NCI-H345 treated with DMSO at 0.1 percent for 48 hours (cell line): ENCODE results near the gene RAET1E.
"Not testable (repeated sequence)": the region's sequence is repeated elsewhere in the genome, so short reads cannot be mapped to it uniquely, and the experiment has no call there.

Experiments
- DNase-seq: peaks from one replicate; lab custom pipeline; 2025; ENCODE audit not compliant: unreplicated experiment; lab: John Stamatoyannopoulos, UW

The RAET1E gene

GRCh38 chr6:149929422-149929821 lies 31.5 kb upstream of the RAET1E start:
- no peak for DNase-seq

- not testable (repeated sequence) for DNase-seq
Observed at GRCh38 chr6:149927025-149927424, 29.1 kb upstream of the RAET1E start.

DNA sequence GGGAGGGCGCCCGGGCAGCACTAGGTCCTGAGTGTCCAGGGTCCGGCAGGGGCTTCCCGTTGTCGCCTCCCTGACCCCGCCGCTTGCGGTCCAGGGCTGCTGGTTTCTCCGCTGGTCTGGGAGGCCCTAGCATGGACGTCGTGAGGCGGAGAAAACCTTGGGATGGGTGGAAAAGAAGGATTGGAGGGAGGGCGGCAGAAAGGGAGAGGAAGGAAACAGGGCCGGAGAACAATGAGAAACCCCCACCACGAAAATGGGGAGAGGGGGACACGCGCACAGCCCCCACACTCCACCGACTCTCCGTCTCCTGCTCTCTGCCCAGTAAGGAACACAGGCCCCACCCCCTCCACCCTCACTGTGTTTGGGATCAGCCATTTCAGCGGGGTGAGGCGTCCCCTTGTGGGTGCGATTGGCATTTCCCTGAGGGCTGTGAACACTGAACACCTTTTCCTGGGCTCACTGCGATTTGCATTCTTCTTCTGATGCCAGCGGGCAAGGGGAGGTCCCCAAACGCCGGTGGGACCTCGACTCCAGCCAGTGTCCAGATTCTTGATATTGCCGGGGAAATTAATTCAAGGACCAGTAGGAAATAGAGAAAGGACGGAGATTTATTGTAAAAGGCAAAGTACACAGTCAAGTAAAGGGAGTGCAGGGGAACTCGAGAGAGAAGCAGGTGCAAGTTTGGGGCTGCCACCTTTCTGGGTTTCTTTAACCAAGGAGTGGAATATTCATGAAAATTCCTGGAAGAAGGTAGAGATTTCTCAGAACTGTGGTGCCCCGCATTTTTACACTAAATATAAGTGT lies 28.3 kb upstream of the RAET1E start:
- peak; percentile 60 for DNase-seq

- DNase-seq, result no peak
Observed at GRCh38 chr6:149925253-149925973, 27.5 kb upstream of the RAET1E start.

DNA sequence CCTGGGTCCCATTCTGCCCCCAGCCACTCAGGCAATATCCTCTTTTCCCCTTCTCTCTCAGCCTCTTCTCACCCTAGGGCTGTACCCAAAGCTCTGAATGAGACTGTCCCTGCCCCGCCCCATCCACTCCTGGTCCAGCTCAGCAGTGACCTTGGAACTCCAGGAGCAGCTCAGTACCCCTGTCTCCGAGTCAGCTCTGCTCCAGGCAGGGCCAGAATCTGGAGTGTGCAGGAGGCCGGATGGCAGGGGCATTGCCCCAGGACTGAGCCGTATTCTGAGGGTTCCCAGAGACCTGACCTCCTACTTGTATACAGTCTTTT lies 27.0 kb upstream of the RAET1E start:
- DNase-seq, result no peak

- DNase-seq, result no peak
Observed at GRCh38 chr6:149924206-149924932, 26.5 kb upstream of the RAET1E start.

- no peak for DNase-seq
Observed at GRCh38 chr6:149923327-149923986, 25.5 kb upstream of the RAET1E start.

- peak; percentile 39 for DNase-seq
Observed at GRCh38 chr6:149922642-149923326, 24.9 kb upstream of the RAET1E start, which contains the start of gene RAET1G. Gene RAET1G (minus strand): TSS chr6:149923121. CDS start chr6:149923010, 111 bp downstream.

DNA sequence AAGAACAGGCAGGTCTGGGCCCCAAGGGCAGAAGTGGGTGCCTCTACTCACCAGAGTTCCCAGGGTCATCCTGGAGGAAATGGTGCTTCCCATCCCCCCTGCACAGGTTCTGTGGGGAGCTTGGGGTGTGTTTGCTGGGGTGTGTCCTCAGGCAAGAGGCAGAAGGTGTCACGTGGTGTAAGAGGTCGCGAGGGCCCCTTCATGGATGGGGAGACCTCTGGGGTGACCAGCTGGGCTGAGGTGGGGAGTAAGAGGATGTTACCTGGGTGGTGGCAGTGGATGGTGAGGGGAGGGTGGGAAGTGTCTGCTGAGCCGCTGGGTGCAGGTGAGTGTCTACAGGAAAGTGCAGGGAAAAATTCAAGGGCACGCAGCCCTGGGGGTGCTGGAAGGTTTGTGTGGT lies 24.2 kb upstream of the RAET1E start:
- DNase-seq, result not testable (repeated sequence)

GRCh38 chr6:149921361-149921760 lies 23.4 kb upstream of the RAET1E start:
- DNase-seq, result no peak

DNA sequence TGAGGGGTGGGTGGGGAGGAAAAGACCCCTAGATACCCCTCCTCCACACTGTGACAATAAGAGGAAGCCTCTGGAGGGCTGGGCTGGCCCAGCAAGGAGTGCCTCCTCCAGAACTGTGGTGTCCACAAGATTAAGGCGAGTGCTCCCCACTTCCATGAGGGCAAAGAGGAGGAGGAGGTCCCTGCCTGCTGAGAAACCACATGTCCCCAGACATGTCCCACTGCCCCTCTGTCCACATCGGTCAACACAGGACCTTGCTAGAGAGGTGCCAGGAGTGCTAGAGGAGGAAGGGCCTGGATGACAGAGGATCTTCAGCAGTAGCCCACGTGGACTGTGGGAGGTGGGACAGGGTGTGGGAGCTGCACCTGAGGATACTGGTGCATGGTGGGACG lies 21.9 kb upstream of the RAET1E start:
- no peak for DNase-seq

DNA sequence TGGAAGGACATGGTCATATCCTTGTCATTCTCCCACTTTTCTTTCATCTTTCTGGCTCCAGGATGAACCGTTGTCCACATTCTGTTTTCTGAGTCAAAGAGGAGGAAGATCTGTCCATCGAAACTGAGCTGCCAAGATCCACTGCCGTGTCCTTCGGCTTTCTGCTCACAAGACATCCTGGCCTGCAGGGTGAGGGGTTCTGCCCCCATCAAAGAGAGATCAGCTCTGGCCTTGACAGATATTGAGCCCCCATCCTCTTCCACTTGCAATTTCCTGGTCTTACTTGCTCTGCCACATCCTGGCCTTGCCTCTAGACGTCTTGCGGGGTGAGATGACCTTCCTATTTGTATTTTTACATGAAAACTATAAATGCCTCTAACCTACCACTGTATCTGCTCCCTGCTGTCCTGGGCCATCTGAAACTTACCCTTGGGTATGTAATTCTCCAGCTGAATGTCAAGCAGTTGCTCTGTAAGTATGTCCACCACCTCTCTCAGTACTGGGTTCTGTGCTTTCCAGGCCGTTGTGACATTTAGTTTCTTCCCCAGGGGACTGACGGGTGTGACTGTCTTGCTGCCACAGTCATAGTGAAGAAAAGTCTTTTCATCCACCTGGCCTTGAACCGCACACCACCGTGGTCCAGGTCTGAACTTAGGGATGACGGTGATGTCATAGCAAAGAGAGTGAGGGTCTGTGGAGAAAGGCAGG lies 21.4 kb upstream of the RAET1E start:
- not testable (repeated sequence) for DNase-seq

- DNase-seq, result no peak
Observed at GRCh38 chr6:149918151-149918905, 20.4 kb upstream of the RAET1E start.

DNA sequence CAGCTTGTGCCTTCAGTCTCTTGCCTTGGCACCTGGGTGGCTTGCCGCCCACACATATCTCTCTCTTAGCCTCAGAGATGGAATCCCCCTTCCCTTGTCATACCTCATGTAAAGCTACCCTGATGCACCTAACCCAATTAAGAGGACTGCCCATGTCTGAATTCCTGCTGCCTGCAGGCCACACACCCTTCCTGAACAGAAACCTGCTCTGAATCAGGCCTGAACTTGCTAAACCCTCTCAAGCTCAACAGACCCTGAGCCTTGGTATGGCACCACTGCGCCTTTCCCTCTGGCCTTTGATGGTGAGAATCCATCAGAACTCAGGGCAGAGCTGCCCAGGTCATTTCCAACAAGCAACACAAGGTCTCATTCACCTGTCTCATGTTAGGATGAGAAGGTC lies 19.8 kb upstream of the RAET1E start:
- no peak for DNase-seq

DNA sequence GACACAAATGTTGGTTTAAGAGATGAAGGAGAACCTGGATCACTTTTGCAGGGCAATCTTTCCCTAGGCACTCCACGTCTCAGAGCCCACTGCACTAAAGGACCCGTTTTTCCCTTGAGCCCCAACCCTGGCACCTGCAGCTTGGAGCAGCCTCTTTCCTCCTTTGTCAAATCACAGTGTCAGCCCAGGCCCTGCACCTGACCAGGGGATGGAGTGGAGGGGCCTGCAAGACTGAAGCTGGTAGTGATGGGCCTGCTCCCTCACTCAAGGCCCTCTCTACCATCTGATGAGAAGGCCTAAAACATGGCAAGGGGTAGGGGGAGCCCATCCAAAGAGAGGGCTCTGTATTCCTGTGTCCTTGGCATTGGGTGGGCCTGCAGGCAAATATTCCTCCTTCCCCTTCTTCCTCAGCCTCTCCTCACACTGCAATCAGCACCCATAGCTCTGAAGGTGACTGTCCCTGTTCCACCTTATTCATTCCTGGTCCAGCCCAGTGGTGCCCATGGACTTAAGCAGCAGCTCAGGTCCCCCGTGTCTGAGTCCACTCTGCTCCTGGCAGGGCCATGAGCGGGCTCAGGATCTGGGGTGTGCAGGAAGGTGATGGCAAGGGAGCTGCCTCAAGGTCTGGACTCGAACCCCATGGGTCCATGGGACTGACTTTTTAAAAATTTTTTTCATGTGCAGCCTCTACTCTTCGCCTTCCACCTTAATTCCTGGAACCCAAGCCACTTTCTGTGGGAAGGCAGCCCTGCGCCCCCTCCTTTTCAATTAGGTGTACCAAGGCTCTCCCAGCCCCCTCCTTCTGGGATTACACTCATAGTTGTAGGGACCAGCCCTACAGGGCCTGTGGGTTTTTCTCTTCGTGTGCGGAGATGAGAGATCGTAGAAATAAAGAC lies 18.3 kb upstream of the RAET1E start:
- DNase-seq, result no peak

GRCh38 chr6:149913540-149914240 lies 15.8 kb upstream of the RAET1E start:
- no peak for DNase-seq

DNA sequence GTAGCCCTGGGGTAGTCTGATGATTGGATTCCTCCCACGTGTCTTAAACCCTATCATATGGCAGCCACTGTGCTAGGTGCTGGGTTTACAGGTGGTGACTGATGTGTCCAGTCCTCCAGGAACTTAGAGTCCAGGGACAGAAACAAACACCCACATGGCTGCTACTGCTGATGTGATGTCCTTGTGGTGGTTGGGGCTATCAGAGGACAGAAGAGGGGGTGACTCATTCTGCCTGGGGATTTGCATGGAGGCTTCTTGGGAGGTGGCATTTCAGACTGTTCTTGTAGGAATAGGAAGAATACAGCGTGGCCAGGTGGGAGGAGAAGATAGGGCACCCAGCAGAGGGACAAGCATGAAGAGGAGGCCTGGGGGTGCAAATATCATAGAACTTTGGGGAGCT lies 15.2 kb upstream of the RAET1E start:
- no peak for DNase-seq

DNA sequence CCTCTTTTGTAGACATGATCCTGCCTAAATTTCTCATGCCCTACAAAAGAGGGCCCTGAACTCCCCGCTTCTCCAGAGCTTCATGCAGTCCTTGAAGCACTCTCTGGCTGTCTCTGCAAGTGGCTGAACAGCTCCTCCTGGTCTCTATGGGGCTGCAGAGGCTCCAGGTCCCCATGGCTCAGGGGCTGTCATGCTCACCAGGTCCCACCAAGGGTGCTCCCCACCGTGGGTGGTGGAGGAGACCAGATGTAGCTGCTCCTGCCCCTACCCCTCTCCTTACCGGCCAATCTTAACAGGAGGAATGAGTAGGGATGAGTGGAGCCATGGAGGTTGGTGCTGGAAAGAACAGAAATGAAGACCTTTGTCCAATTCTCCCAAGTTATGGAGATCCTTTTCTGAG lies 14.8 kb upstream of the RAET1E start:
- DNase-seq, result not testable (repeated sequence)
